IPS DF 4.7 (cell line): ENCODE data around the gene MRPS9.

ENCODE experiments used
- DNase-seq: peaks from one replicate; pipeline ENCODE4 v3.0.0-alpha.2; 2013; ENCODE audit warnings: low spot score; ENCODE audit errors: extremely low read depth

The MRPS9 gene

GRCh38 chr2:105037572-105038382 is at the start of gene MRPS9:
Gene MRPS9 (plus strand): TSS chr2:105038069. CDS start chr2:105038093, 24 bp downstream.
- DNase-seq, result peak; percentile 82

- no peak for DNase-seq
Observed at GRCh38 chr2:105005181-105005951, 32.5 kb upstream of the MRPS9 start.

GRCh38 chr2:105007367-105007766 is 30.5 kb upstream of the MRPS9 start:
- no peak for DNase-seq

DNA sequence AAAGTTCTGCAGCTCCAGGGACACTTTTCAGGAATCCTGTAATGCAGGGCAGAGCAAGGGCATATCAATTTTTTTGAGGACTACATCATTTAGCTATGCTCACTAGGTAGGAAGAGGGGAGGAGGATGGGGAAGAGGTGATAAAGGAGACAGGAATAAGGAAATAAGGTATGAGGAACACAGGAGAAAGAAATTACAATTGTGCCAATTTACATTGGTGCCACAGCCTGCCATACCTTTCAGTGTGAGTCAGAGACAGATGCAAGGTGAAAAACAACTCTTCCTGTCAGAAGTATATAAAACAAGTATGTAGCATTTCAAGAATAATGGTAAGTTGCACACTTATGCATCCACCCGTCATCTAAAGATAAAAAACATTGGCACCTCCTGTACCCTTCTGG is 5.4 kb upstream of the MRPS9 start:
- DNase-seq, result no peak

DNA sequence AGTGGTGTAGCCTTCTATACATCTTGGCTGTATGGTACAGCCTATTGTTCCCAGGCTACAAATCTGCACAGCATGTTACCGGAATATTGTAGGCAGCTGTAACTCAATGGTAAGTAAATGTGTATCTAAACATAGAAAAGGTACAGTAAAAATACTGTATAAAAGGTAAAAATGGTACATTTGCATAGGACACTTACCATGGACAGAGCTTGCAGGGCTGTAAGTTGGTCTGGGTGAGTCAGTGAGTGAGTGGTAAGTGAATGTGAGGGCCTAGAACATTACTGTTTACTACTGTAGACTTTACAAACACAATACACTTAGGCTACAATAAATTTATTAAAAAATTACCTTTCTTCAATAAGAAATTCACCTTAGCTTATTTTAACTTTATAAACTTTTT is 3.7 kb upstream of the MRPS9 start:
- DNase-seq, result no peak

DNA sequence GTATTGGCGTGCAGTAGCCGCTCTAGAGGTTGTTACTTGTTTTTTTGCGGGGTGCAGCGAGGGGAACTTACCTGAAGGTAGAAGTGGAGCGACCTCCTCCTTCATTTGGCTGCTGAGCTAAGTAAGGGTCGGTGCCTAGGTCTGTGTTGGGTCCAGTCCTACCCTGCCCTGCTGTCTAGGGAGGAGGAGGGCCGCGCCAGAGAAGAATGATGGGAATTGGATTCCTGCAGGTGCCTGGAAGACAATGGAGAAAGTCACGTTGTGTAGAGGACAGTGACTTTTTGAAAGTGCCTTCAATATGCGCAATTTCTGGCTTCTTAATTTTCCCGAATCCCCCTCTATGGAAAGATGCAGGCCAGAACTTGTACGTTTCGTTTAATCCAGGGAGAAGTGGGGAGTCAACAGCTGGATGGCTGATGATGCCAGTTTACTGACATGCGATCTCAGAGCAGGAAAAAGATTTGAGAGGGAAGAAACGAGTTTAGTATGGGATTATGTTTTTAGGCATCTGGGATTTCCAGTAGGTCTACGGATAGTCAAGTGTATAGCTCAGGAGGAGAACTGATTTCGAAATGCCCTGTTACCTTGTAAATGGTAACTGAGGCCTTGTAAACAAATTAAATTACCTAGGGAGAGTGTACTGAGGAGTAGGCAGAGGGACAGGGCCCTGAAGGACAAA is 653 bp downstream of the MRPS9 start:
- DNase-seq, result no peak

GRCh38 chr2:105039559-105039958 is 1.7 kb downstream of the MRPS9 start:
- DNase-seq, result no peak

DNA sequence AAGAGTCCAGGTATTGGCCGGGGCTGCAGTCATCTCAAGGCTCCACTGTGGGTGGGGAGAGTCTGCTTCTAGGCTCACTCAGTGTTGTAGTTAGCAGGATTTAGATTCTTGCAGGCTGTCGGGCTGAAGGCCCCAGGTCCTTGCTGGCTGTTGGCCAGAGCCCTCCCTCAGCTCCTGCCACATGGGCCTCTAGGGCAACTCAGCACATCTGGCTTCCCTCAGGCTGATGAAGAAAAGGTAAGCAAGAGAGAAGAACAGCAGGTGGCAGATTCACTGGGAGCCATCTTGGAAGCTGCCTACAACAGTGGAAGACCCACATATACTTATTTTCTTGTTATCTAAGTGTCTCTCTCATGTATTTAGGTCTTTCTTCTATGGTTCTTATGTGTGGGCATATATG is 4.3 kb downstream of the MRPS9 start:
- no peak for DNase-seq

DNA sequence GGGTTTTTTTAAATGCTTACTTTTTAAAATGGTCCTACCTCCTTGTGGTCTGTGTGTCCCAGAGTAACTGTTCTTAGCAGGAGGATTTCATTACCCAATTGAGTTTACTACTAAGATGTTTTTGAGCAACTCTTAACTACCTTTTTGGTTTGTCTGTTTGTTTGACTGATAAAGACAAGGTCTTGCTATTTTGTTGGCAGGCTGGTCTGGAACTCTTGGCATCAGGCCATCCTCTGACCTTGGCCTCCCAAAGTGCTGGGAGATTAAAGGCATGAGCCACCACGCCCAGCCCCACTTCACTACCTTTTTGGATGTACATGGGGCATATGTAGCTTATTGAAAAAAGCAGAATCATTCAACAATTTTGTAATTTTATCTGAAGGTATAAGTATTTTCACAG is 14.9 kb downstream of the MRPS9 start:
- no peak for DNase-seq

DNA sequence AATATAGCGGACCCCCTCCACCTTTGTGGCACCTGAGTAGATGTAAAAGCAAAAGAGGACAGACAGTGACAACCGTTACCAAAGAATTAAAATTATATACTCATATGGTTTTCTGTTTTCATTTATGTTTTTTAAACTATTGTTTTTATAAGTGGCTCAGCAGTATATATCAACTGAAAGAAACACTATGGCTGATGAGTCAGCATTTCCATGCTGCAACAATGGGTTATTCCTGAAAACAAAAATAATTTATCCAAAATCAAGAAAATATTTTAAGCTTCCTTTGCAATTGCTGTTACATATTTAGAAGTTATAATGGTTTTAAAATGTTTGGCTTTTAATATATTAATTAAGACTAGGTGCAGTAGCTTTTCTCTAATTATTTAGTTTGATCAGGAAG is 17.7 kb downstream of the MRPS9 start:
- no peak for DNase-seq

GRCh38 chr2:105056245-105056644 is 18.4 kb downstream of the MRPS9 start:
- no peak for DNase-seq

- no peak for DNase-seq
Observed at GRCh38 chr2:105057005-105057404, 19.1 kb downstream of the MRPS9 start.

- DNase-seq, result no peak
Observed at GRCh38 chr2:105061560-105061959, 23.7 kb downstream of the MRPS9 start.

DNA sequence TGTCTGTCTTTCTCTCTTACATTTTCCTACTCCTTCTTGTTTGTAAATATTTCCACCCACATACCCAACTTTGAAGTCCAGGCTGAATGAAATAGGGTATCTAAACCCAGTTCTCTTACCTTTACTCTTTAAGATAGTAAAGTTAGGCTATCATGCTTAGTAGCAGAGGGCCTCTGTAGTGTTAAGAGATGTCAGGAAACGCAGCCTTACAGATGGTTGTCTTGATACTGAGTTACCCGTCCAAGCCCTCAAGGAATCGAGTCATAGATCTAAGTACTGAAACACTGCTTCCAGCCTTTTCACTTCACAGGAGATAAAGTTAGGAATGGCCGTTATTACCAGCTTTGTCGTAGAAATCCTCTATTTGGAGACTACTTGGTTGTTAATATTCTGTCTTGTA is 24.3 kb downstream of the MRPS9 start:
- DNase-seq, result no peak

GRCh38 chr2:105068387-105068786 is 30.5 kb downstream of the MRPS9 start:
- DNase-seq, result no peak

GRCh38 chr2:105068875-105069274 is 31.0 kb downstream of the MRPS9 start:
- no peak for DNase-seq

- no peak for DNase-seq
Observed at GRCh38 chr2:105070010-105070865, 32.4 kb downstream of the MRPS9 start.

DNA sequence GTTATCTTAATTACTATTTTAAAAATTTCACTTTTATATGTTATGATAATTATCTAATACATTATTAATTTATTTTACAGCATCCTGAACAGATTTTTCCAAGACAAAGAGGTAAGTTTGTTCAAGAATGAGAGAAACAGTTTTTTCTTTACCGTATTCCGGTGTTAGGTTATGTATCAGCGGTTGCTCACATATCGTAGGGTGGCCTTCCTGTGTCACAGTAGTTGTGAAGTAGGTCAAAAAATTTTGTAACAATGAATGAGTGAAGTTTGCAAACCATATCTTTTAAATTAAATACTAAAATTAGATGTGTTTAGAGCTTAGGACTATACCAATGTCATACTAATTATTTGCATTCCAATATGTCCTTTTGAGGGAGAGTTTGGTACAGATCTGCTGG is 33.5 kb downstream of the MRPS9 start:
- DNase-seq, result no peak

GRCh38 chr2:105072039-105072438 is 34.2 kb downstream of the MRPS9 start:
- DNase-seq, result no peak

DNA sequence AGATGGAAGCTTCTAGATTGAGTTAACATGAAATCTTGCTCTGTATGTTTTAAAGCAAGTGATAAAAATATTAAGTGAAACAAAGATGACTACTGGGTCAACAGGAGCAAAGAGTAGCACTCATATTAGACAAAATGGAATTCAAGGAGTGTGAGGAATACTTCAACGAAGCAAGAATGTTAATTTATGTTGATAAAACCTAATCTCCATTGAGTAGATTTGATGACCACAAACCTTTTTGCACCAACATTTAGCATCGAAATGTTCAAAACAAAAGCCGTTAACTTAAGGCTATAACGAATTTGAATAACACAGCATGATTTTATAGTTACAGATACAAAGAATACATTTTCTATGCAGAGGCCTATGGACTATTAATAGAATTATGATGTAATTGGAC is 35.7 kb downstream of the MRPS9 start:
- DNase-seq, result no peak

GRCh38 chr2:105076121-105076520 is 38.3 kb downstream of the MRPS9 start:
- no peak for DNase-seq
